ENCODE results near the gene COA8.

The COA8 gene

GRCh38 chr14:103551338-103551762, 11.4 kb upstream of the COA8 start:
- 85% methylated on average over 17 of the region's 17 CpGs for WGBS
- DNase-seq, result no peak

GRCh38 chr14:103552011-103552845, 10.5 kb upstream of the COA8 start:
- no peak for DNase-seq
- 84% methylated on average over 15 of the region's 18 CpGs for WGBS
- no peak overlapping the region for H3K14ac ChIP-seq (ENCODE audit: low read length in 2 of 2)
- H3K9me3 ChIP-seq (ENCODE audit: control insufficient read depth, low read length), result no peaks in the 10 kb centered on the region
- H3K23ac ChIP-seq (ENCODE audit: low read length in 2 of 2), result no peak overlapping the region
- peaks cover 32% of the 10 kb centered on the region for H3K79me1 ChIP-seq (replicated peaks; ENCODE audit: low read length, poor library complexity, severe bottlenecking)
- no peak overlapping the region for H4K8ac ChIP-seq (ENCODE audit: low read length)
- peak overlapping the region; percentile 63 for H4K91ac ChIP-seq (ENCODE audit: low read length)
- no peak overlapping the region for H2BK12ac ChIP-seq (ENCODE audit: low read length in 2 of 2)
- H3K4me1 ChIP-seq (ENCODE audit: control insufficient read depth, insufficient read depth, low read depth, low read length), result peaks cover 46% of the 10 kb centered on the region
- H2BK15ac ChIP-seq (ENCODE audit: low read depth, poor library complexity, severe bottlenecking), result no peak overlapping the region
- peak overlapping the region; percentile 95 for H2AK5ac ChIP-seq (ENCODE audit: low read length, severe bottlenecking)
- peak overlapping the region; percentile 68 for H2BK5ac ChIP-seq (ENCODE audit: low read depth, low read length, poor library complexity, severe bottlenecking)
- peak overlapping the region; percentile 17 for H3K4me2 ChIP-seq (ENCODE audit: low read length, poor library complexity, severe bottlenecking)
- no peak overlapping the region for H2BK120ac ChIP-seq (ENCODE audit: low read depth, low read length)
- no peak overlapping the region for H3K18ac ChIP-seq (ENCODE audit: low read depth in 1 of 2, low read length in 2 of 2)
- H3K4ac ChIP-seq (ENCODE audit: low read depth in 1 of 2, low read length in 2 of 2), result no peak overlapping the region
- H2AFZ ChIP-seq (ENCODE audit: low read depth, low read length), result no peak overlapping the region
- peaks cover 5 to 13% of the 10 kb centered on the region in 2 experiments for H3K36me3 ChIP-seq (ENCODE audit: control insufficient read depth in 1 of 2, insufficient read depth in 2 of 2, low read depth in 1 of 2, low read length in 2 of 2)
- peak overlapping the region in 1 of 2 experiments; percentile 57 for H3K4me3 ChIP-seq (ENCODE audit: insufficient read depth in 1 of 2, low read depth in 1 of 2, low read length in 2 of 2)
- H3K27me3 ChIP-seq (ENCODE audit: control insufficient read depth in 1 of 2, insufficient read depth in 1 of 2, low read length in 2 of 2), result no peaks in the 10 kb centered on the region
- peak overlapping the region; percentile 89 for H3K27ac ChIP-seq (ENCODE audit: low read length, poor library complexity, severe bottlenecking)
- peak overlapping the region; percentile 75 for H3K9ac ChIP-seq (ENCODE audit: low read length)

More at GRCh38 chr14:103551338-103551762, 11.4 kb upstream of the COA8 start:
- Histone ChIP-seq H3K18ac (ENCODE audit: low read depth in 1 of 2, low read length in 2 of 2) (no peak overlapping the region), H3K9ac (ENCODE audit: low read length) (peak overlapping the region; percentile 75), H3K4me3 (ENCODE audit: insufficient read depth in 1 of 2, low read depth in 1 of 2, low read length in 2 of 2) (peak overlapping the region in 1 of 2 experiments; percentile 57), H3K27ac (ENCODE audit: low read length, poor library complexity, severe bottlenecking) (peak overlapping the region; percentile 89), H3K4ac (ENCODE audit: low read depth in 1 of 2, low read length in 2 of 2) (no peak overlapping the region), H2AFZ (ENCODE audit: low read depth, low read length) (no peak overlapping the region), H4K8ac (ENCODE audit: low read length) (no peak overlapping the region), H2BK12ac (ENCODE audit: low read length in 2 of 2) (no peak overlapping the region), H3K4me2 (ENCODE audit: low read length, poor library complexity, severe bottlenecking) (no peak overlapping the region), H2BK15ac (ENCODE audit: low read depth, poor library complexity, severe bottlenecking) (no peak overlapping the region), H2BK5ac (ENCODE audit: low read depth, low read length, poor library complexity, severe bottlenecking) (peak overlapping the region; percentile 68), H2BK120ac (ENCODE audit: low read depth, low read length) (no peak overlapping the region), H4K91ac (ENCODE audit: low read length) (no peak overlapping the region), H3K4me1 (ENCODE audit: control insufficient read depth, insufficient read depth, low read depth, low read length) (peaks cover 48% of the 10 kb centered on the region), H3K9me3 (ENCODE audit: control insufficient read depth, low read length) (no peaks in the 10 kb centered on the region), H2AK5ac (ENCODE audit: low read length, severe bottlenecking) (peak overlapping the region; percentile 95), H3K27me3 (ENCODE audit: control insufficient read depth in 1 of 2, insufficient read depth in 1 of 2, low read length in 2 of 2) (no peaks in the 10 kb centered on the region), H3K79me1 (replicated peaks; ENCODE audit: low read length, poor library complexity, severe bottlenecking) (peaks cover 32% of the 10 kb centered on the region), H3K14ac (ENCODE audit: low read length in 2 of 2) (no peak overlapping the region), H3K36me3 (ENCODE audit: control insufficient read depth in 1 of 2, insufficient read depth in 2 of 2, low read depth in 1 of 2, low read length in 2 of 2) (peaks cover 0 to 13% of the 10 kb centered on the region in 2 experiments), H3K23ac (ENCODE audit: low read length in 2 of 2) (no peak overlapping the region)

- H3K23ac ChIP-seq (ENCODE audit: low read length in 2 of 2), result no peak overlapping the region
- WGBS, result 97% methylated on average over 11 of the region's 11 CpGs
- H2AFZ ChIP-seq (ENCODE audit: low read depth, low read length), result no peak overlapping the region
Measured at GRCh38 chr14:103552846-103553210, 9.9 kb upstream of the COA8 start.

GRCh38 chr14:103555559-103556337, 7.0 kb upstream of the COA8 start:
- WGBS, result 94% methylated on average over 14 of the region's 15 CpGs
- H3K79me1 ChIP-seq (replicated peaks; ENCODE audit: low read length, poor library complexity, severe bottlenecking), result peaks cover 20% of the 10 kb centered on the region
- peak overlapping the region; percentile 34 for H2AK5ac ChIP-seq (ENCODE audit: low read length, severe bottlenecking)
- H3K4me2 ChIP-seq (ENCODE audit: low read length, poor library complexity, severe bottlenecking), result no peak overlapping the region
- H4K8ac ChIP-seq (ENCODE audit: low read length), result no peak overlapping the region
- no peaks in the 10 kb centered on the region for H3K27me3 ChIP-seq (ENCODE audit: control insufficient read depth in 1 of 2, insufficient read depth in 1 of 2, low read length in 2 of 2)
- H3K4me1 ChIP-seq (ENCODE audit: control insufficient read depth, insufficient read depth, low read depth, low read length), result peaks cover 40% of the 10 kb centered on the region
- H2AFZ ChIP-seq (ENCODE audit: low read depth, low read length), result no peak overlapping the region
- no peak overlapping the region for H2BK15ac ChIP-seq (ENCODE audit: low read depth, poor library complexity, severe bottlenecking)
- no peak overlapping the region for H3K14ac ChIP-seq (ENCODE audit: low read length in 2 of 2)
- no peak overlapping the region for H3K27ac ChIP-seq (ENCODE audit: low read length, poor library complexity, severe bottlenecking)
- H3K36me3 ChIP-seq (ENCODE audit: control insufficient read depth in 1 of 2, insufficient read depth in 2 of 2, low read depth in 1 of 2, low read length in 2 of 2), result peaks cover 14 to 31% of the 10 kb centered on the region in 2 experiments
- H2BK12ac ChIP-seq (ENCODE audit: low read length in 2 of 2), result no peak overlapping the region
- H3K23ac ChIP-seq (ENCODE audit: low read length in 2 of 2), result no peak overlapping the region
- H3K4ac ChIP-seq (ENCODE audit: low read depth in 1 of 2, low read length in 2 of 2), result no peak overlapping the region
- no peak overlapping the region for H4K91ac ChIP-seq (ENCODE audit: low read length)
- H3K18ac ChIP-seq (ENCODE audit: low read depth in 1 of 2, low read length in 2 of 2), result no peak overlapping the region
- no peak overlapping the region for H3K9ac ChIP-seq (ENCODE audit: low read length)
- no peak overlapping the region for H2BK120ac ChIP-seq (ENCODE audit: low read depth, low read length)
- H3K4me3 ChIP-seq (ENCODE audit: insufficient read depth in 1 of 2, low read depth in 1 of 2, low read length in 2 of 2), result no peak overlapping the region
- H3K9me3 ChIP-seq (ENCODE audit: control insufficient read depth, low read length), result no peaks in the 10 kb centered on the region
- H2BK5ac ChIP-seq (ENCODE audit: low read depth, low read length, poor library complexity, severe bottlenecking), result no peak overlapping the region
- DNase-seq, result no peak

More at GRCh38 chr14:103552846-103553210, 9.9 kb upstream of the COA8 start:
- Histone ChIP-seq H3K4me2 (ENCODE audit: low read length, poor library complexity, severe bottlenecking) (peak overlapping the region; percentile 17), H4K91ac (ENCODE audit: low read length) (peak overlapping the region; percentile 62), H3K4ac (ENCODE audit: low read depth in 1 of 2, low read length in 2 of 2) (no peak overlapping the region), H3K27me3 (ENCODE audit: control insufficient read depth in 1 of 2, insufficient read depth in 1 of 2, low read length in 2 of 2) (no peaks in the 10 kb centered on the region), H2BK12ac (ENCODE audit: low read length in 2 of 2) (no peak overlapping the region), H3K9me3 (ENCODE audit: control insufficient read depth, low read length) (no peaks in the 10 kb centered on the region), H3K27ac (ENCODE audit: low read length, poor library complexity, severe bottlenecking) (peak overlapping the region; percentile 89), H2AK5ac (ENCODE audit: low read length, severe bottlenecking) (peak overlapping the region; percentile 59), H3K79me1 (replicated peaks; ENCODE audit: low read length, poor library complexity, severe bottlenecking) (peaks cover 32% of the 10 kb centered on the region), H3K18ac (ENCODE audit: low read depth in 1 of 2, low read length in 2 of 2) (no peak overlapping the region), H2BK15ac (ENCODE audit: low read depth, poor library complexity, severe bottlenecking) (no peak overlapping the region), H4K8ac (ENCODE audit: low read length) (no peak overlapping the region), H3K4me3 (ENCODE audit: insufficient read depth in 1 of 2, low read depth in 1 of 2, low read length in 2 of 2) (no peak overlapping the region), H3K36me3 (ENCODE audit: control insufficient read depth in 1 of 2, insufficient read depth in 2 of 2, low read depth in 1 of 2, low read length in 2 of 2) (peaks cover 7 to 13% of the 10 kb centered on the region in 2 experiments), H3K9ac (ENCODE audit: low read length) (peak overlapping the region; percentile 75), H2BK5ac (ENCODE audit: low read depth, low read length, poor library complexity, severe bottlenecking) (no peak overlapping the region), H2BK120ac (ENCODE audit: low read depth, low read length) (no peak overlapping the region), H3K4me1 (ENCODE audit: control insufficient read depth, insufficient read depth, low read depth, low read length) (peaks cover 50% of the 10 kb centered on the region), H3K14ac (ENCODE audit: low read length in 2 of 2) (no peak overlapping the region)
- DNase-seq, result no peak

Data from mesenchymal stem cell (in vitro differentiated cells and primary cell).